ENCODE results near the gene ATG7. TPM values are rescaled to one million over a fixed set of nuclear protein-coding genes. Genes with fewer than 3 reads are reported as not detected.

ATG7 gene
- total RNA-seq, 1 donor from 2014 or later = 53.5 TPM

GRCh38 chr3:11507719-11508118 lies 235.5 kb downstream of the ATG7 start:
- no peak overlapping the region for H2AFZ ChIP-seq (replicated peaks)
- DNase-seq (ENCODE audit: low spot score) = no peak
- no peak overlapping the region for H3K4me3 Mint-ChIP-seq
- no peaks in the 10 kb centered on the region for H3K9me3 ChIP-seq (ENCODE audit: low read depth)
- H3K27me3 ChIP-seq = no peaks in the 10 kb centered on the region
- TF ChIP-seq EZH2phosphoT487 (IDR thresholded peaks at IDR 0.05) (no peak), CTCF (IDR thresholded peaks at IDR 0.05) (no peak), EZH2 (IDR thresholded peaks at IDR 0.05) (no peak)
- no peaks in the 10 kb centered on the region for H3K36me3 ChIP-seq
- no peaks in the 10 kb centered on the region for H3K79me2 ChIP-seq (ENCODE audit: low read depth)
- H3K4me3 ChIP-seq = no peak overlapping the region
- peaks cover 6% of the 10 kb centered on the region for H3K27me3 Mint-ChIP-seq (ENCODE audit: insufficient read depth, low read depth)
- H3K27ac Mint-ChIP-seq = peak overlapping the region; percentile 80
- H3K4me1 Mint-ChIP-seq = peaks cover 41% of the 10 kb centered on the region
- no peaks in the 10 kb centered on the region for H3K36me3 Mint-ChIP-seq
- H3K4me1 ChIP-seq = peaks cover 24% of the 10 kb centered on the region
- H3K9me3 Mint-ChIP-seq = peaks cover 5% of the 10 kb centered on the region
- no peak overlapping the region for H3K9ac ChIP-seq
- H3K27ac ChIP-seq = no peak overlapping the region
- H3F3A ChIP-seq (ENCODE audit: low read depth) = peaks cover 6% of the 10 kb centered on the region
- H4K20me1 ChIP-seq (ENCODE audit: low read depth) = no peaks in the 10 kb centered on the region
- no peak overlapping the region for H3K4me2 ChIP-seq

GRCh38 chr3:11508346-11509172 lies 236.4 kb downstream of the ATG7 start:
- H3K27me3 ChIP-seq = no peaks in the 10 kb centered on the region
- H3K36me3 ChIP-seq = no peaks in the 10 kb centered on the region
- H3K79me2 ChIP-seq (ENCODE audit: low read depth) = no peaks in the 10 kb centered on the region
- peaks cover 5% of the 10 kb centered on the region for H3K9me3 Mint-ChIP-seq
- no peaks in the 10 kb centered on the region for H4K20me1 ChIP-seq (ENCODE audit: low read depth)
- H3K27me3 Mint-ChIP-seq (ENCODE audit: insufficient read depth, low read depth) = peaks cover 6% of the 10 kb centered on the region
- H3K36me3 Mint-ChIP-seq = no peaks in the 10 kb centered on the region
- peaks cover 24% of the 10 kb centered on the region for H3K4me1 ChIP-seq
- no peaks in the 10 kb centered on the region for H3K9me3 ChIP-seq (ENCODE audit: low read depth)
- H3K27ac Mint-ChIP-seq = peak overlapping the region; percentile 92
- H3K4me3 Mint-ChIP-seq = peak overlapping the region; percentile 65
- peak overlapping the region; percentile 88 for H2AFZ ChIP-seq (replicated peaks)
- no peak for TF ChIP-seq CTCF (IDR thresholded peaks at IDR 0.05)
- TF ChIP-seq EZH2 (IDR thresholded peaks at IDR 0.05) = no peak
- no peak for TF ChIP-seq EZH2phosphoT487 (IDR thresholded peaks at IDR 0.05)
- no peak for DNase-seq (ENCODE audit: low spot score)
- peak overlapping the region; percentile 35 for H3K27ac ChIP-seq
- H3K4me2 ChIP-seq = peak overlapping the region; percentile 51
- H3K9ac ChIP-seq = no peak overlapping the region
- peaks cover 6% of the 10 kb centered on the region for H3F3A ChIP-seq (ENCODE audit: low read depth)
- H3K4me1 Mint-ChIP-seq = peaks cover 41% of the 10 kb centered on the region
- no peak overlapping the region for H3K4me3 ChIP-seq

DNA sequence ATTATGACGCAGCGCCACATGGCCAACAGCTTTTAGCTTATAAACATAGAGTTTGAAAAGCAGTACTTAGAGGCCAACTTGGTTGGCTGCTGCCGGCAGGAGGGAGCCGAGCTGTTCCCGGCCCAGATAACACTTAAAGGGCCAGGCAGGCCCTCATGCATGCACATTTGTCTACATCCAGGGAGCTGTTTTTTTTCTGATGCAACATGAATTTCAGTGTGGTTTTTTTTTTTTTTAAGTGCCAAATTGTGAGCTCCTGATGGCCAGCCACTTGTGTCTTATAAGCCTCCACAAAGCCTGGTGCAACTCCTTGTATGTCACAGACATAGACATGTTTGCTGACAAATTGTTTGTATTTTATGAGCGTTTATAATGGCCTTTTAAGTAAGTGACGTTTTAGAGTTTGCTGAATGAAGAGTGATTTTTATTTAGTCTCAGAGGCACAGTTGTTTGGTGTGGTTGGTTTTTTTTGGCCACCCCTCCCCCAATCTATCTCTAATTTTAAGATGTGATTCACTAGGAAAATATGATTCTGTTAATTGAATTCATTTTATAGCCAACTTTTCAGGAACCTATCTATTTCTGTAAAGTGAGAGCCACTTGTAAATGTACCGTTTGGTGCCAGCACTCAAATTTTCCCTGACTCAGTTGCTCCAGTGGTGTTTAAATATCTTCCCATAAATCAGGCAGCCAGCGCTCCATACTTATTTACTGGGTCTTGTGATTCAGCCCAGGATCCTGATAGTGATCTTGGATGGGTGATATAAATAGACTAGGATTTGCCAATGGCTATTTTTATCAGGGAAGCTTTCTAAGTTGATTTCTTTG lies 237.2 kb downstream of the ATG7 start:
- Mint-ChIP-seq H3K4me3 (peak overlapping the region; percentile 65), H3K9me3 (peaks cover 5% of the 10 kb centered on the region), H3K27ac (peak overlapping the region; percentile 92), H3K36me3 (no peaks in the 10 kb centered on the region), H3K27me3 (ENCODE audit: insufficient read depth, low read depth) (peaks cover 6% of the 10 kb centered on the region), H3K4me1 (peaks cover 49% of the 10 kb centered on the region)
- Histone ChIP-seq H3F3A (ENCODE audit: low read depth) (peaks cover 6% of the 10 kb centered on the region), H3K4me3 (no peak overlapping the region), H3K79me2 (ENCODE audit: low read depth) (no peaks in the 10 kb centered on the region), H3K4me2 (peak overlapping the region; percentile 51), H4K20me1 (ENCODE audit: low read depth) (no peaks in the 10 kb centered on the region), H3K27me3 (no peaks in the 10 kb centered on the region), H3K27ac (peak overlapping the region; percentile 35), H3K9ac (no peak overlapping the region), H3K4me1 (peaks cover 24% of the 10 kb centered on the region), H2AFZ (replicated peaks) (peak overlapping the region; percentile 88), H3K9me3 (ENCODE audit: low read depth) (no peaks in the 10 kb centered on the region), H3K36me3 (no peaks in the 10 kb centered on the region)
- peak; percentile 60 for DNase-seq (ENCODE audit: low spot score)
- TF ChIP-seq EZH2phosphoT487 (IDR thresholded peaks at IDR 0.05) (no peak), EZH2 (IDR thresholded peaks at IDR 0.05) (no peak), CTCF (IDR thresholded peaks at IDR 0.05) (no peak)

All from neural progenitor cell (in vitro differentiated cells).